GM19240 (cell line): ENCODE data around the gene PACSIN2.
A peak's percentile ranks its signal among the peaks of the same experiment; 100 is the strongest.

Experiments
- DNase-seq: peaks from one replicate; pipeline ENCODE4 v3.0.0; 2011; ENCODE audit warnings: low spot score; ENCODE audit not compliant: insufficient read length

PACSIN2 gene

GRCh38 chr22:42862045-42862734, 152.8 kb downstream of the PACSIN2 start:
- DNase-seq, result no peak

GRCh38 chr22:42860968-42861367, 154.0 kb downstream of the PACSIN2 start:
- no peak for DNase-seq

GRCh38 chr22:42857845-42858481, 157.0 kb downstream of the PACSIN2 start:
- DNase-seq, result no peak

GRCh38 chr22:42856865-42857704, 157.9 kb downstream of the PACSIN2 start, which contains the start of gene ARFGAP3:
TSS of gene ARFGAP3 (minus strand) at chr22:42857273. CDS start at chr22:42857182, 91 bp downstream.
- peak; percentile 91 for DNase-seq

GRCh38 chr22:42856179-42856864, 158.6 kb downstream of the PACSIN2 start:
- DNase-seq, result no peak

- no peak for DNase-seq
Observed at GRCh38 chr22:42855721-42856120, 159.2 kb downstream of the PACSIN2 start.

GRCh38 chr22:42855211-42855610, 159.7 kb downstream of the PACSIN2 start:
- DNase-seq, result no peak

- no peak for DNase-seq
Observed at GRCh38 chr22:42848941-42849550, 165.9 kb downstream of the PACSIN2 start.

- DNase-seq, result no peak
Observed at GRCh38 chr22:42847110-42847509, 167.8 kb downstream of the PACSIN2 start.

GRCh38 chr22:42844756-42845155, 170.2 kb downstream of the PACSIN2 start:
- DNase-seq, result no peak

- no peak for DNase-seq
Observed at GRCh38 chr22:42842658-42843370, 172.1 kb downstream of the PACSIN2 start.

- DNase-seq, result no peak
Observed at GRCh38 chr22:42841444-42841843, 173.5 kb downstream of the PACSIN2 start.

GRCh38 chr22:42837556-42837955, 177.4 kb downstream of the PACSIN2 start:
- DNase-seq, result no peak

- no peak for DNase-seq
Observed at GRCh38 chr22:42836026-42836425, 178.9 kb downstream of the PACSIN2 start.

- no peak for DNase-seq
Observed at GRCh38 chr22:42834177-42834949, 180.6 kb downstream of the PACSIN2 start.

- DNase-seq, result no peak
Observed at GRCh38 chr22:42833104-42833503, 181.8 kb downstream of the PACSIN2 start.

GRCh38 chr22:42831712-42832111, 183.2 kb downstream of the PACSIN2 start:
- no peak for DNase-seq

GRCh38 chr22:42830161-42830560, 184.8 kb downstream of the PACSIN2 start:
- no peak for DNase-seq

GRCh38 chr22:42829302-42829701, 185.6 kb downstream of the PACSIN2 start:
- DNase-seq, result no peak

GRCh38 chr22:42825796-42826195, 189.2 kb downstream of the PACSIN2 start:
- DNase-seq, result no peak
